IMR-90 (cell line): Measurements from ENCODE around the gene PIK3C3. TPM values are rescaled to one million over a fixed set of nuclear protein-coding genes. Genes with fewer than 3 reads are reported as not detected.

ENCODE experiments used
- ATAC-seq: fragments of 200-7000 bp; cut with Tn5 transposase; 2 replicates; pipeline ENCODE4 v1.9.1; 2020; ENCODE audit warnings: low read depth, mild to moderate bottlenecking, moderate library complexity
- BruUV-seq: library from RNA; stranded (reverse); fragments of 400-500 nt; replicated peaks from 2 replicates; lab custom pipeline; 2021; lab: Mats Ljungman, UMichigan
- CTCF ChIA-PET: fragments of 300-600 bp; formaldehyde crosslinking; extraction: SDS; loops from one replicate; lab custom pipeline; 2021; ENCODE audit warnings: antibody characterized with exemption; lab: Yijun Ruan, JAX
- POLR2A ChIA-PET: fragments of 300-600 bp; sonication (Branson Sonifier 250); formaldehyde crosslinking; loops from one replicate; lab custom pipeline; 2022; ENCODE audit warnings: antibody characterized with exemption; ENCODE audit not compliant: unreplicated experiment; lab: Charles Lee
- DNase-seq: peaks from one replicate; pipeline ENCODE4 v3.0.0; 2013
- H2AFZ ChIP-seq: replicated peaks from 2 replicates; pipeline ENCODE3; 2013; ENCODE audit warnings: low read length, mild to moderate bottlenecking; ENCODE audit not compliant: poor library complexity
- H2AK5ac ChIP-seq: 2 replicates; pipeline ENCODE4 v1.6.1; 2013; ENCODE audit warnings: low read depth, low read length, inconsistent platforms
- H2AK9ac ChIP-seq: replicated peaks from 2 replicates; pipeline ENCODE3; 2013; ENCODE audit warnings: mild to moderate bottlenecking, low read depth, low read length, moderate library complexity; ENCODE audit not compliant: poor library complexity
- H2BK120ac ChIP-seq: 2 replicates; pipeline ENCODE4 v1.6.1; 2013; ENCODE audit warnings: low read depth, low read length, inconsistent platforms
- H2BK15ac ChIP-seq: 3 replicates; pipeline ENCODE4 v1.6.1; 2013; ENCODE audit warnings: low read depth, low read length, inconsistent platforms
- H2BK20ac ChIP-seq: 2 replicates; pipeline ENCODE4 v1.6.1; 2013; ENCODE audit warnings: low read depth, mild to moderate bottlenecking, inconsistent platforms, low read length, moderate library complexity
- H2BK5ac ChIP-seq: 2 replicates; pipeline ENCODE4 v1.6.1; 2013; ENCODE audit warnings: mild to moderate bottlenecking, low read depth, low read length, inconsistent platforms; ENCODE audit not compliant: poor library complexity, severe bottlenecking
- H3K14ac ChIP-seq: replicated peaks from 2 replicates; pipeline ENCODE4 v1.6.1; 2013; ENCODE audit warnings: low read depth, low read length, inconsistent platforms
- H3K18ac ChIP-seq: 2 replicates; pipeline ENCODE4 v1.6.1; 2013; ENCODE audit warnings: low read depth, low read length, control low read depth
- H3K23ac ChIP-seq: 2 replicates; pipeline ENCODE4 v1.6.1; 2013; ENCODE audit warnings: low read depth, low read length, inconsistent platforms
- H3K27ac ChIP-seq: 2 replicates; pipeline ENCODE4 v1.5.1; 2013; ENCODE audit warnings: mild to moderate bottlenecking, control low read depth, low read length; ENCODE audit not compliant: insufficient read depth
- H3K27me3 ChIP-seq: 2 replicates; pipeline ENCODE4 v1.6.1; 2013; ENCODE audit warnings: low read length; ENCODE audit not compliant: control insufficient read depth, insufficient read depth
- H3K36me3 ChIP-seq: 2 replicates; pipeline ENCODE4 v1.6.1; 2013; ENCODE audit warnings: low read length, mixed read lengths; ENCODE audit not compliant: control insufficient read depth, insufficient read depth
- H3K4ac ChIP-seq: 2 replicates; pipeline ENCODE4 v1.6.1; 2013; ENCODE audit warnings: low read depth, low read length, inconsistent platforms
- H3K4me1 ChIP-seq: 2 replicates; pipeline ENCODE4 v1.6.1; 2013; ENCODE audit warnings: low read length, mixed read lengths; ENCODE audit not compliant: control insufficient read depth, insufficient read depth
- H3K4me2 ChIP-seq: 2 replicates; pipeline ENCODE4 v1.6.1; 2013; ENCODE audit warnings: low read depth, mild to moderate bottlenecking, control low read depth, low read length, moderate library complexity
- H3K4me3 ChIP-seq: 2 replicates; pipeline ENCODE4 v1.5.1; 2013; ENCODE audit warnings: low read depth, mild to moderate bottlenecking, control low read depth, low read length, moderate library complexity; ENCODE audit not compliant: insufficient read depth
- H3K56ac ChIP-seq: 2 replicates; pipeline ENCODE4 v1.6.1; 2013; ENCODE audit warnings: low read length, inconsistent platforms; ENCODE audit not compliant: insufficient read depth; ENCODE audit errors: extremely low read depth
- H3K79me1 ChIP-seq, 2 experiments: 2 replicates each; pipeline ENCODE4 v1.6.1; 2013; ENCODE audit warnings: low read length in 2 of 2, inconsistent platforms in 1 of 2, low read depth in 1 of 2
- H3K9ac ChIP-seq: 2 replicates; pipeline ENCODE4 v1.6.1; 2013; ENCODE audit warnings: low read depth, low read length, control low read depth
- H3K9me1 ChIP-seq: 2 replicates; pipeline ENCODE4 v1.6.1; 2013; ENCODE audit warnings: low read length, inconsistent platforms; ENCODE audit not compliant: insufficient read depth
- H3K9me3 ChIP-seq: 2 replicates; pipeline ENCODE4 v1.6.1; 2013; ENCODE audit warnings: low read length; ENCODE audit not compliant: control insufficient read depth, insufficient read depth
- H4K20me1 ChIP-seq: 2 replicates; pipeline ENCODE4 v1.6.1; 2013; ENCODE audit warnings: low read length, inconsistent platforms; ENCODE audit not compliant: insufficient read depth
- H4K5ac ChIP-seq: 2 replicates; pipeline ENCODE4 v1.6.1; 2013; ENCODE audit warnings: mild to moderate bottlenecking, low read depth, low read length, control low read depth
- H4K8ac ChIP-seq, 2 experiments: 2 replicates each; pipeline ENCODE4 v1.6.1; 2013; ENCODE audit warnings: low read depth in 2 of 2, low read length in 2 of 2, control low read depth in 1 of 2, inconsistent platforms in 1 of 2
- H4K91ac ChIP-seq: 2 replicates; pipeline ENCODE4 v1.6.1; 2013; ENCODE audit warnings: low read depth, low read length, inconsistent platforms; ENCODE audit not compliant: insufficient read depth
- BHLHE40 ChIP-seq: fragments of 150-350 bp; IDR thresholded peaks from 2 replicates; pipeline ENCODE4 v1.6.1; 2016; ENCODE audit warnings: mild to moderate bottlenecking, low read depth, low read length
- CEBPB ChIP-seq: IDR thresholded peaks from 2 replicates; pipeline ENCODE4 v1.6.1; 2012; ENCODE audit warnings: low read depth, low read length, improper control_type of control experiment
- CHD1 ChIP-seq: IDR thresholded peaks from 2 replicates; pipeline ENCODE4 v1.6.1; 2012; ENCODE audit warnings: low read depth, low read length, improper control_type of control experiment
- CTCF ChIP-seq: conservative IDR thresholded peaks from 2 replicates; pipeline ENCODE4 v1.5.1; 2012; ENCODE audit warnings: mild to moderate bottlenecking, low read depth, low read length, improper control_type of control experiment
- ELK1 ChIP-seq: fragments of 150-350 bp; IDR thresholded peaks from 2 replicates; pipeline ENCODE4 v1.6.1; 2016; ENCODE audit warnings: low read depth, mild to moderate bottlenecking, low read length, moderate library complexity, borderline replicate concordance
- FOS ChIP-seq: fragments of 150-350 bp; IDR thresholded peaks from 2 replicates; pipeline ENCODE4 v1.6.1; 2016; ENCODE audit warnings: low read depth, low read length
- MAFK ChIP-seq: IDR thresholded peaks from 2 replicates; pipeline ENCODE4 v1.6.1; 2012; ENCODE audit warnings: low read depth, low read length, improper control_type of control experiment
- MAZ ChIP-seq: IDR thresholded peaks from 2 replicates; pipeline ENCODE4 v1.6.1; 2012; ENCODE audit warnings: low read depth, mild to moderate bottlenecking, low read length, improper control_type of control experiment, moderate library complexity, borderline replicate concordance
- MXI1 ChIP-seq: IDR thresholded peaks from 2 replicates; pipeline ENCODE4 v1.6.1; 2012; ENCODE audit warnings: low read depth, mild to moderate bottlenecking, low read length, moderate library complexity, borderline replicate concordance
- NFE2L2 ChIP-seq: fragments of 150-350 bp; IDR thresholded peaks from 2 replicates; pipeline ENCODE4 v1.6.1; 2016; ENCODE audit warnings: low read depth, mild to moderate bottlenecking, low read length
- POLR2A ChIP-seq: IDR thresholded peaks from 2 replicates; pipeline ENCODE4 v1.6.1; 2012; ENCODE audit warnings: mild to moderate bottlenecking, low read depth, low read length
- RAD21 ChIP-seq: IDR thresholded peaks from 2 replicates; pipeline ENCODE4 v1.6.1; 2012; ENCODE audit warnings: low read length, improper control_type of control experiment
- RCOR1 ChIP-seq: IDR thresholded peaks from 2 replicates; pipeline ENCODE4 v1.6.1; 2012; ENCODE audit warnings: mild to moderate bottlenecking, low read length, improper control_type of control experiment; ENCODE audit not compliant: insufficient replicate concordance
- RFX5 ChIP-seq: IDR thresholded peaks from 2 replicates; pipeline ENCODE4 v1.8.0; 2012; ENCODE audit warnings: low read depth, mild to moderate bottlenecking, low read length, moderate library complexity
- SMC3 ChIP-seq: fragments of 150-350 bp; IDR thresholded peaks from 2 replicates; pipeline ENCODE4 v1.6.1; 2016; ENCODE audit warnings: low read depth, mild to moderate bottlenecking, antibody characterized with exemption, low read length, moderate library complexity
- USF2 ChIP-seq: fragments of 150-350 bp; IDR thresholded peaks from 2 replicates; pipeline ENCODE4 v1.6.1; 2017; ENCODE audit warnings: mild to moderate bottlenecking, antibody characterized with exemption, low read length, low read depth
- WGBS, 2 experiments: methylation state at CpG; one replicate each; pipeline versions ENCODE4 v1.1.5 to v1.1.7; 2013; ENCODE audit warnings: missing lambda C conversion rate in 2 of 2; ENCODE audit not compliant: insufficient read length in 1 of 2; ENCODE audit errors: extremely low coverage in 2 of 2; 5-methylcytosine and 5-hydroxymethylcytosine counted together
- dilution Hi-C: fragments of 300-500 bp; cut with HindIII; formaldehyde crosslinking; loops from one replicate; pipeline ENCODE4 v1.14.3; 2018; ENCODE audit warnings: low sequenced_read_pairs; ENCODE audit not compliant: unreplicated experiment
- in situ Hi-C: fragments of 300-500 bp; cut with MboI; formaldehyde crosslinking; loops from 3 replicates; pipeline ENCODE4 v1.14.3; 2019; ENCODE audit warnings: low sequenced_read_pairs, inconsistent platforms, mixed read lengths
- intact Hi-C: fragments of 100-400 bp; cut with micrococcal nuclease; formaldehyde crosslinking; loops from 2 replicates; pipeline ENCODE4 v1.10.0; 2022
- polyA plus RNA-seq, 3 experiments: library from polyadenylated mRNA; depleted of rRNA; stranded (reverse); fragments of >200 nt; gene quantifications; 2 replicates each; pipeline ENCODE4 v1.2.3, GENCODE V29; 2012; ENCODE audit warnings: low replicate concordance in 1 of 3
- total RNA-seq: library from RNA; depleted of rRNA; stranded (reverse); fragments of >200 nt; gene quantifications from 2 replicates; pipeline ENCODE4 v1.2.3, GENCODE V29; 2012

The PIK3C3 gene
- total and polyA plus RNA-seq, 2 of the 4 experiments (the other 2 are of a cell fraction): 41.2 to 57.2 TPM

GRCh38 chr18:41996020-41996419, 41.0 kb downstream of the PIK3C3 start:
- H4K5ac ChIP-seq: no peak overlapping the region
- no peak overlapping the region for H3K9ac ChIP-seq
- no peak overlapping the region for H2BK15ac ChIP-seq
- in situ Hi-C loops: no loop called here
- no peak overlapping the region for H3K18ac ChIP-seq
- H4K8ac ChIP-seq: no peak overlapping the region
- no peak overlapping the region for H3K14ac ChIP-seq
- no peak for TF ChIP-seq NFE2L2
- no peak for TF ChIP-seq RAD21
- TF ChIP-seq BHLHE40: no peak
- TF ChIP-seq SMC3: no peak
- no peak for TF ChIP-seq FOS
- TF ChIP-seq RFX5: no peak
- no peak for TF ChIP-seq CHD1
- TF ChIP-seq CEBPB: no peak
- TF ChIP-seq MXI1: no peak
- no peak for TF ChIP-seq USF2
- no peak for TF ChIP-seq CTCF
- no peak for TF ChIP-seq RCOR1
- no peak for TF ChIP-seq MAZ
- no peak for TF ChIP-seq ELK1
- TF ChIP-seq MAFK: no peak
- TF ChIP-seq POLR2A: no peak
- peaks cover 23% of the 10 kb centered on the region for H3K36me3 ChIP-seq
- H4K20me1 ChIP-seq: no peaks in the 10 kb centered on the region
- H3K27me3 ChIP-seq: no peaks in the 10 kb centered on the region
- no peak overlapping the region for H3K4me3 ChIP-seq
- H4K91ac ChIP-seq: no peak overlapping the region
- no CpG with 5 or more reads among the region's 1 CpG for WGBS, 2 experiments
- no peaks in the 10 kb centered on the region for H3K9me1 ChIP-seq
- H3K27ac ChIP-seq: no peak overlapping the region
- dilution Hi-C loops: no loop called here
- POLR2A ChIA-PET: no interaction called here
- H2BK120ac ChIP-seq: no peak overlapping the region
- H2BK5ac ChIP-seq: no peak overlapping the region
- H2AFZ ChIP-seq: no peak overlapping the region
- H2AK5ac ChIP-seq: no peak overlapping the region
- no peak overlapping the region for H3K23ac ChIP-seq
- no peak overlapping the region for H2BK20ac ChIP-seq
- H3K79me1 ChIP-seq: peaks cover 0 to 8% of the 10 kb centered on the region in 2 experiments; a peak in 1 of 4 replicates
- CTCF ChIA-PET: no interaction called here
- no peaks in the 10 kb centered on the region for H3K9me3 ChIP-seq
- no peak overlapping the region for H2AK9ac ChIP-seq
- DNase-seq (no peak), ATAC-seq (no peak)
- H3K4ac ChIP-seq: no peak overlapping the region
- intact Hi-C loops: no loop called here
- BruUV-seq: no TSS peak
- no peak overlapping the region for H3K4me2 ChIP-seq
- no peaks in the 10 kb centered on the region for H3K4me1 ChIP-seq
- H3K56ac ChIP-seq: no peak overlapping the region
